Activated CD8-positive, alpha-beta memory T cell treated with anti-CD3 and anti-CD28 coated beads, Interleukin-2, amount 50 U/mL, for 48 hours (primary cell): ENCODE data around the gene GPS1.
"Not testable (repeated sequence)": the region's sequence is repeated elsewhere in the genome, so short reads cannot be mapped to it uniquely, and the experiment has no call there.

Experiments used
- DNase-seq: peaks from one replicate; pipeline ENCODE4 v3.0.0-alpha.2; 2020

The GPS1 gene

DNA sequence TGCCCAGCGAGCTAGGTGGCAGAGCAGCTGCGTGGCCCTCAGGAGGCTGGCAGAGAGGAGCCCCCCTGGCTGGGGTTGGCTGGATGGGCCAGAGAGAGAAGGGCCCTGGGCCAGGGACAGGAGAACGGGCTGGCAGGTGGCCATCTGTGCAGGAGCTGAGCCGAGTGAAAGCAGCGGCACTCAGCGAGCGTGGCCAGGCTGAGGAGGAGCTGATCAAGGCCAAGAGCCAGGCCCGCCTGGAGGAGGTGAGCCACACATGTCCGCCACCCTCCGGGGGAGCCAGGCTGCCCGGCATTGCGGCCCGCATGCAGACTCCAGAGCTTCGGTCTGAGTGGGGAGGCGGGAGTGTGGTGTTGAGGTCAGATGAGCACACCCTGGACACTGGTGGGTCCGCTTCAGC, 22.3 kb upstream of the GPS1 start:
- no peak for DNase-seq

DNA sequence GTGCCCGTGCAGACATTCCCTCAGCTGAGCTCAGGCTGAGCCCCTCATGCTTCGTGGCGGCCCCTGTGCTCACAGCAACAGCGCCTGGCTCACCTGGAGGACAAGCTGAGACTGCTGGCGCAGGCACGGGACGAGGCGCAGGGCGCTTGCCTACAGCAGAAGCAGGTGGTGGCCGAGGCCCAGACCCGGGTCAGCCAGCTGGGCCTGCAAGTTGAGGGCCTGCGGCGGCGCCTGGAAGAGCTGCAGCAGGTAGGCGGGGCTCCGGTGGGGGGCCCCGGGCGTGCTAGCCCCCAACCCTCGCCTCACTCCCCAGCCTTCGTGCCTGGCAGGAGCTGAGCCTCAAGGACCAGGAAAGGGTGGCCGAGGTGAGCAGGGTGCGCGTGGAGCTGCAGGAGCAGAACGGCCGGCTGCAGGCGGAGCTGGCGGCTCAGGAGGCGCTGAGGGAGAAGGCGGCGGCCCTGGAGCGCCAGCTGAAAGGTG, 21.7 kb upstream of the GPS1 start:
- no peak for DNase-seq

DNA sequence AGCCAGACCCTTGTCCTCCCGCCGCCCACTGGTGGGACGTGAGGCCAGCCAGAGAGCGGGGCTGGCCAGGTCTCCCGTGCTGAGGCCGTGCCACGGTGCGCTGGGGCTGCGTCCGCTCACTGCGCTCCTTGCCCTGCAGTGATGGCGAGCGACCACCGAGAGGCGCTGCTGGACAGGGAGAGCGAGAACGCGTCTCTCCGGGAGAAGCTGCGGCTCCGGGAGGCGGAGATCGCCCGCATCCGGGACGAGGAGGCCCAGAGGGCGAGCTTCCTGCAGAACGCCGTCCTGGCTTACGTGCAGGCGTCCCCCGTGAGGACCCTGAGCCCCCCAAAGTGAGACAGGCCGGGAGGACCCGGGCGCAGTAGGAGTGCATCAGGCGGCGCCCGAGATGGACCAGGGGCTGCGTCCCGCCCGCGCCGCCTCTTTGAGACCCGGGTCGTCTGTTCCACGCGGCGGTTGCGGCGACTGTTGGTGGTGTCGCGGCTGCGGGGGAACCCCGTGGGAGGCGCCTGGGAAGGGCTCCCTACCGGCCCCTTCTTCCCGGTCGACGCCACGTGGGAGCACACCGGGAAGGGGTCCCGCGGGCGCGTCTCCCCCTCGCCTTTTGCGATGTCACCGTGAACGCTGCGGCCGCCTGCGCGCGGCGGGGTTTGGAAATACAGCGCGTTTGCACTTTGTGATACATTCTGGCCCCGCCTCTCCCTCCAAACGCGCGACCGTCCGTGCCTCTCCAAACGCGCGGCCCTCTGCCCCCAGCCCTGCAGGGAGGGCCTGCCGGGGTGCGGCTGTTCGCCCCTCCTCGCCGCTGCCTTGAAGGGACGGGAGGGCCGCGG, 21.0 kb upstream of the GPS1 start:
- DNase-seq: peak; percentile 90

DNA sequence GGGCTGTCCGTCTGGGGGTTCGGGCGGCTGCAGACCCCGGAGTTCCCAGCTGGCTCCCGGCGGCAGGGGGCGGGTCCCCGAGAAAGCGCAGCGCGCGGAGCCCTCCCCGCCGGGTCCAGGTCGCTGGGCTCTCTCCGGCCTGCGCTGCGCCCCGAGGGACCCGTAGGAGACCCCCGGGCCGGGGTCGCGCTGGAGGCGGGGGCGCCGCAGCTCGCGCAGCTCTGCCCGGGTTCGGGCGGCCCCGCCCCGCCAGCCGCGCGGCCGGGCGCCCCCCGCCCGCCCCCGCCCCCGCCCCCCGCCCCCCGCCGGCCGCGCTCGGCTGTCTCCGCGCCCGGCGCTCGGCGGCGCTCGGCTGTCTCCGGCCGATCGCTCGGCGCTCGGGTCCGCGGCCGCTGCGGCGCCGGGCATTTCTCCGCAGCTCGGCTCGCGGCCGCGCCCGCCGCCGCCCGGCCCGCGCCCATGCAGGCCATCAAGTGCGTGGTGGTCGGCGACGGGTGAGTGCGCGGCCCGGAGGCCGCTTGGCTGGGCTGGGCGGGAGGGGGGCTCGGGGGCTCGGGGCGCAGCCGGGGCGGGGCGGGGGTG, 20.3 kb upstream of the GPS1 start, which contains the start of gene RAC3:
TSS of gene RAC3 (plus strand) at position 376 of the 582 bp plus-strand sequence. CDS start at position 460, 84 bp downstream.
- DNase-seq: no peak

GRCh38 chr17:82031885-82032627, 19.6 kb upstream of the GPS1 start:
- no peak for DNase-seq

GRCh38 chr17:82033359-82034085, 18.2 kb upstream of the GPS1 start:
- DNase-seq: no peak

- no peak for DNase-seq
Observed at GRCh38 chr17:82034371-82035011, 17.2 kb upstream of the GPS1 start.

DNA sequence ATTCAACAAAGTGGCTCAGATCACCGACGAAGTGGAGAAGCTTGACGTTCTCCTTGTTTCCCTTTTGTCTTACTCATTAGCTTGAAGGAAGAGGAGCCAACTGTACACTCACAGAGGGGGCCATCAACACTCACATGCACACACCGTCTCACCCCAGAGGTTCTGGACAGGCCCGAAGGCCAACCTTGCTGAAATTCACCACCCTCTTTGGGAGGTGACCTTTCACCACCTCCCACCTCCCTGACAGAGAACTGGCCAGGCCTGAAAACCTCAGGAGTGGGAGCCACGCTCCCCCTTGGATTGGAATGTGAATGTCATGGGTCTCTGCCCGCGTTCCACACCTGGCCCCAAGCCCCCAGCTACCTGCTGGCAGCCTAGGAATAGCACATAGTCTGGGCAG, 16.2 kb upstream of the GPS1 start:
- DNase-seq: no peak

DNA sequence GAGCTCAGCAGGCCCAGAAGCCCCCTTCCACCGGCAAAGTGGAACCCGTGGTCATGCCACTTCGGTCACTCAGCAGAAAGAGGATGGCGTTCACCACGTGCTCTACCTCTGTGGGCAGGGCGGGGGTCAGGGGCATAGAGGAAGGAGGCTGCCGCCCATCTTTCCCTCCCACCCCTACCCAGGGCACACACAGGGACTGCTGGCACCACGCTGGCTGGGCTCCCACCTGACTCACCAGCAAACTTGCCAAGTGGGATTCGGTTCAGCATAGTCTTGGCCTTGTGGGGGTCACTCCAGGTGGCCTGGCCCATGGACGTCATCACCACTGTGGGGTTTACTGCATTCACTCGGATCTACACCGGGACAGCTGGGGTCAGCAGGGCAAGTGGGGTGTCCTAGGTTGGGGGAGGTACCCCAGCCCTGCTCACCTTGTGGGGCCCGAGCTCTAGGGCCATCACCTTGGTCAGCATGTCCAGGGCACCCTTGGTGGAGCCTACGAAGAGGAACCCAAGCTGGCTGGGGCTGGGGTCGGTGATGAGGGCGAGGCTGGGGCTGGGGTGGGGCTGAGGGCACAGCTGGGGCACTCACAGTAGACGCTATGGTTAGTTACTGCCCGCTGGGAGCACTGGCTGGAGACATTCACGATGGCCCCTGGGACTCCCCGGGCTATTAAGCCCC, 15.6 kb upstream of the GPS1 start:
- DNase-seq: no peak

- no peak for DNase-seq
Observed at GRCh38 chr17:82036634-82037091, 15.0 kb upstream of the GPS1 start.

DNA sequence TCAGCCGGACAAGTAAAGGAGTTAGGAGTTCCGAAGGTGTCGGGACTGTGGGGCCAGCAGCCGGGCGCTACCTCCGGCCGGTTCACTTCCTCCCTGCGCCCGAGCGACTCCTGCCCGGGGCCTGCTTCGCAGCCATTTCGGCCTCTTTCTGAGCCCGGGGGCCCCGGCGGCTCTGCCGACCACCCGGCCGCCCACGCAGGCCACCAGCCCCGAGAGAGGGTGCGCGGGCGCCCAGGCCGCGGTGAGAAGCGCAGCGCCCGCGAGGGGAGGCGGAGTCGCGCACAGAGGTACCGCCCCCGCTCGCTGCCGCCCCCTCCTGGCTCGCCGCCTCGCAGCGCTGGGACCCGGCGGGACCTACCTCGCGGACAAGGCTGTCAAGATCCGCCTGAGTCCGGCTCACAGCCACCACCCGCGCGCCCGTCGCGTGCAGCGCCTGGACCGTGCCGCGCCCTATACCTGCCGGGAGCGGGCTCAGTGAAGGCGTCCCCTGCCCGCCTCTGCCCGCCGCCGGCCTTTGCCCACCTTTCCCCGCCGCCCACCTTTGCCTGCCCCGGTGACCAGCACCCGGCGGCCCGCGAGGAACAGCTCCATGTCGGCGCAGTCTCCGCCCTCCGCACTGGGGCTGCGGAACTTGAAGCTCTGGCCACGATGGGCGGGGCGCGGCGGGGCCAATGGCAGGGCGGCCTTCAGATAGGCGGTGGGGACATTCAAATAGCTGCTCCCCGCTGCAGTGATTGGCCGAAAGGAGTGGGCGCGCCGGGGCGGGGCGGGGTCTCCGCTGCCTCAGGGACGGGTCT, 14.4 kb upstream of the GPS1 start, which contains the start of gene DCXR:
TSS of gene DCXR (minus strand) at position 606 of the 797 bp plus-strand sequence. CDS start at position 591, 15 bp downstream.
- DNase-seq: peak; percentile 97

- DNase-seq: no peak
Observed at GRCh38 chr17:82037889-82038195, 13.9 kb upstream of the GPS1 start.

GRCh38 chr17:82038796-82039409, 12.8 kb upstream of the GPS1 start:
- DNase-seq: not testable (repeated sequence)

DNA sequence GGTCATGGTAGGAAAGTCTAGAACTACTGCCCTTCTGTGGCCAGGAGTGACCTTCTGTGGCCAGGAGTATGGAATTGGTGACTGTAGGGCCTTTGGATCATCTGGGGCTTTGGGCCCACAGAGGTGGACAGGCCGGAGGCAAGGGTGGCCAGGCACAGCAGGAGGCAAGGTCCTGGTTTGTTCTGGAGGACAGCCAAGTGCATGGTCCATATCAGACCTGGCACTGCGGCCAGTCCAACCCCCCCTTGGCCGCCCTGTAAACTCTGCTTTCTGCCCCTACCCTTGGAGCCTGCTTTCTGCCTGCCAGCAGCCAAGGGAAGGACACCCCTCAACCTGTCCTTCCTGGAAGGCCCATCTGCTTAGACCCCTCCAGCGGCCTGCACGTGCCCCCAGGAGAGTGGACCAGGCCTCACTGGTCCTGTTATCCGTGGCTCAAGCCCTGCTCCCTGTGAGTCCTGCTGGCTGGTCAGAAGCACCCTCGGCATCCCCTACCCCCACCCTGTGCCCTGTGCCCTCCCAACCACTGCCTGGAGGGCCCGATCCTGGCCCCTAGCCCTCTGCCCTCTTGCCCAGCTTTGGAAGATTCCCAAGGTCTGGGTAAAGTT, 11.9 kb upstream of the GPS1 start:
- no peak for DNase-seq

- no peak for DNase-seq
Observed at GRCh38 chr17:82041144-82041814, 10.4 kb upstream of the GPS1 start.

DNA sequence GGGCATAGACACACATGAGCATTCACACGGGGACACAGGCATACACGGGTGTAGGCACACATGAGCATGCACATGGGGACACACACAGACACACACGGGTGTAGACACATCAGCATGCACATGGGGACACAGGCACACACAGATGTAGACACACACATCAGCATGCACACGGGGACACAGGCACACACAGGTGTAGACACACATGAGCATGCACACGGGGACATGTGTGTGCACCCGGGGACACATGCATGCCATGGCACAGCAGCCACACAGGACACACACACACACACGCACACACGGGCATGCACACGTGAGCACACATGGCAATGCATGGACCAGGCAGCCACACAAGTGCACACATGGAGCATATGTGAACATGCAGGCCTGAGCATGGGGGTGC, 9.0 kb upstream of the GPS1 start:
- DNase-seq: no peak

- DNase-seq: no peak
Observed at GRCh38 chr17:82043507-82043906, 8.2 kb upstream of the GPS1 start.

DNA sequence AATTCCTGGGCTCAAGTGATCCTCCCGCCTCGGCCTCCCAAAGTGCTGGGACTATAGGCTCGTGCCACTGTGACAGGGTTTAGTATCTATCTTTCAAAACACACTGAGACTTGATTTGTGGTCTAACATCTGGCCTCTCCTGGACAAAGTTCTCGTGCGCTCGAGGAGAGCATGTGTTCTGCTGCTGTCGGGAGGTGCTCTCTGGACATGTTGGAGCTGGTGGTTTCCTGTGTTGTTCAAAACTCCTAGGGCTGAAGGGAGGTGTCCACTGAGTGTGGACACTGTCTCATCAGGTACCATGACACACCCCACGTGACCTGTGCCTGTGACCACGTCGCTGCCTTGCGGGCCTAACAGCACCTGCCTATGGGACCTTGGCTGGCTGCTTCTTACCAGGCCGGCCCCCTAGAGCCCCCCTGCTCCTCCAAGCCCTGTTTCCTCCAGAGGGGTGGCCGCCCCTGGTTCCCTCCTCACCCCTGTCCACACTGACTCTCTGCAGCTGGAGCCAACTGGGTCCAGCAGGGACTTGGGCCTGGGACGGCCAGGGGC, 5.7 kb upstream of the GPS1 start:
- no peak for DNase-seq

GRCh38 chr17:82046903-82047302, 4.8 kb upstream of the GPS1 start:
- DNase-seq: no peak
